Osteocyte (in vitro differentiated cells): ENCODE measurements around the gene EPYC. TPM values are rescaled to one million over a fixed set of nuclear protein-coding genes. Genes with fewer than 3 reads are reported as not detected.
A peak's percentile ranks its signal among the peaks of the same experiment; 100 is the strongest.

Experiments
- DNase-seq: peaks from one replicate; pipeline ENCODE4 v3.0.0; 2021; ENCODE audit warnings: mixed read lengths; ENCODE audit not compliant: unreplicated experiment; ENCODE audit errors: extremely low spot score
- H3K27ac Mint-ChIP-seq: one replicate; pipeline ENCODE4 v1.8.0; 2021; ENCODE audit warnings: mild to moderate bottlenecking, mixed read lengths; ENCODE audit not compliant: unreplicated experiment
- H3K27me3 Mint-ChIP-seq: one replicate; pipeline ENCODE4 v1.8.0; 2021; ENCODE audit warnings: mixed read lengths; ENCODE audit not compliant: unreplicated experiment
- H3K36me3 Mint-ChIP-seq: one replicate; pipeline ENCODE4 v1.8.0; 2021; ENCODE audit warnings: mixed read lengths; ENCODE audit not compliant: unreplicated experiment
- H3K4me1 Mint-ChIP-seq: one replicate; pipeline ENCODE4 v1.8.0; 2021; ENCODE audit warnings: mixed read lengths; ENCODE audit not compliant: unreplicated experiment
- H3K4me3 Mint-ChIP-seq: one replicate; pipeline ENCODE4 v1.8.0; 2021; ENCODE audit warnings: mild to moderate bottlenecking, moderate library complexity, mixed read lengths; ENCODE audit not compliant: unreplicated experiment
- H3K9me3 Mint-ChIP-seq: one replicate; pipeline ENCODE4 v1.8.0; 2021; ENCODE audit warnings: mixed read lengths; ENCODE audit not compliant: unreplicated experiment
- total RNA-seq: library from RNA; stranded (reverse); gene quantifications from 2 replicates; pipeline ENCODE4 v1.2.1, GENCODE V29; 2021
- TF ChIP-seq, protein P1 (sequence below): fragments of 200-600 bp; sonication (generic); IDR thresholded peaks from 2 replicates; pipeline ENCODE4 v1.5.0; 2021; ENCODE audit warnings: antibody characterized with exemption, mild to moderate bottlenecking, moderate library complexity

Gene EPYC
- total RNA-seq, 1 donor from 2014 or later = not detected

- Mint-ChIP-seq H3K4me1 (peaks cover 23% of the 10 kb centered on the region), H3K27me3 (no peaks in the 10 kb centered on the region), H3K27ac (no peak overlapping the region), H3K36me3 (no peaks in the 10 kb centered on the region), H3K9me3 (peaks cover 11% of the 10 kb centered on the region), H3K4me3 (no peak overlapping the region)
- TF ChIP-seq, protein P1, sequence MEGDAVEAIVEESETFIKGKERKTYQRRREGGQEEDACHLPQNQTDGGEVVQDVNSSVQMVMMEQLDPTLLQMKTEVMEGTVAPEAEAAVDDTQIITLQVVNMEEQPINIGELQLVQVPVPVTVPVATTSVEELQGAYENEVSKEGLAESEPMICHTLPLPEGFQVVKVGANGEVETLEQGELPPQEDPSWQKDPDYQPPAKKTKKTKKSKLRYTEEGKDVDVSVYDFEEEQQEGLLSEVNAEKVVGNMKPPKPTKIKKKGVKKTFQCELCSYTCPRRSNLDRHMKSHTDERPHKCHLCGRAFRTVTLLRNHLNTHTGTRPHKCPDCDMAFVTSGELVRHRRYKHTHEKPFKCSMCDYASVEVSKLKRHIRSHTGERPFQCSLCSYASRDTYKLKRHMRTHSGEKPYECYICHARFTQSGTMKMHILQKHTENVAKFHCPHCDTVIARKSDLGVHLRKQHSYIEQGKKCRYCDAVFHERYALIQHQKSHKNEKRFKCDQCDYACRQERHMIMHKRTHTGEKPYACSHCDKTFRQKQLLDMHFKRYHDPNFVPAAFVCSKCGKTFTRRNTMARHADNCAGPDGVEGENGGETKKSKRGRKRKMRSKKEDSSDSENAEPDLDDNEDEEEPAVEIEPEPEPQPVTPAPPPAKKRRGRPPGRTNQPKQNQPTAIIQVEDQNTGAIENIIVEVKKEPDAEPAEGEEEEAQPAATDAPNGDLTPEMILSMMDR = no peak
- no peak for DNase-seq
Observed at GRCh38 chr12:90984114-90984513, 20.7 kb downstream of the EPYC start.

- no peaks in the 10 kb centered on the region for H3K36me3 Mint-ChIP-seq
- peaks cover 31% of the 10 kb centered on the region for H3K4me1 Mint-ChIP-seq
- no peaks in the 10 kb centered on the region for H3K27me3 Mint-ChIP-seq
- H3K4me3 Mint-ChIP-seq = no peak overlapping the region
- TF ChIP-seq, protein P1 = no peak
- H3K27ac Mint-ChIP-seq = no peak overlapping the region
- DNase-seq = no peak
- H3K9me3 Mint-ChIP-seq = peaks cover 9% of the 10 kb centered on the region
Observed at GRCh38 chr12:90982170-90982569, 22.6 kb downstream of the EPYC start.

- H3K9me3 Mint-ChIP-seq = peaks cover 6% of the 10 kb centered on the region
- peaks cover 36% of the 10 kb centered on the region for H3K4me1 Mint-ChIP-seq
- no peak for DNase-seq
- no peaks in the 10 kb centered on the region for H3K36me3 Mint-ChIP-seq
- no peak overlapping the region for H3K4me3 Mint-ChIP-seq
- H3K27me3 Mint-ChIP-seq = no peaks in the 10 kb centered on the region
- TF ChIP-seq, protein P1 = no peak
- H3K27ac Mint-ChIP-seq = peak overlapping the region; percentile 78
Observed at GRCh38 chr12:90979951-90980350, 24.8 kb downstream of the EPYC start.

GRCh38 chr12:90979019-90979418, 25.8 kb downstream of the EPYC start:
- TF ChIP-seq, protein P1 = no peak
- H3K27ac Mint-ChIP-seq = peak overlapping the region; percentile 55
- H3K9me3 Mint-ChIP-seq = peaks cover 6% of the 10 kb centered on the region
- peaks cover 43% of the 10 kb centered on the region for H3K4me1 Mint-ChIP-seq
- no peaks in the 10 kb centered on the region for H3K27me3 Mint-ChIP-seq
- H3K4me3 Mint-ChIP-seq = no peak overlapping the region
- no peaks in the 10 kb centered on the region for H3K36me3 Mint-ChIP-seq
- DNase-seq = no peak

DNA sequence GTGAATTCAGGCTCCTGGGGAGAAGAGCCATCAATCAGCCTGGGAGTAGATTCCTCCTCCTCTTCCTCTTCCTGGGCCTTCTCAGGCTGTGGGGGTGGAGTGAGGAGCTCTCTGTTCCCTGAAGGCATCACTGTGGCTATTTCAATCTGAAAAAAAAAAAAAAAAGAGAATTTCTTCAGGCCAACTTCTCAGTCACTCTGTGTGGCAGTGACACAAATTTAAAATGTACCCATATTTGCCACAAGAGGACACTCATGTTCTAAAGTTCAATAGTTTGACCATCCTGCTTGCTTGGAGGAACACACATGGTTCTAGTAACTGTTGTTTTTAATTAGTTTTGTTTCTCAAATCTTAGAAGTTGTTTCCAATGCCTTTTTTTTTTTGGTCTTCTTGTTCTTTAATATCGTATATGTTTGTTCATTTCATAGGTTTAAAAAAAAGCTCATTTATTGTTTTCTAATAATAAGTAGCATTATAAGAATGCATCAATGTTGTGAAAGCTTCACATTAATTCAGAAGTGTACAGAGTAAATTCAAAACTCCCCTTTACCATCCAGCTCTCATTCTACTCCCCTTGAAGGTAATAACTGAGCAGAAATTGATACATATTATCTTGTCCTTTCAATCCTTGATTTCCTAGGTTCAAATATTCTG, 26.5 kb downstream of the EPYC start:
- H3K36me3 Mint-ChIP-seq = no peaks in the 10 kb centered on the region
- H3K4me1 Mint-ChIP-seq = peaks cover 49% of the 10 kb centered on the region
- DNase-seq = no peak
- H3K27me3 Mint-ChIP-seq = no peaks in the 10 kb centered on the region
- peak overlapping the region; percentile 58 for H3K27ac Mint-ChIP-seq
- TF ChIP-seq, protein P1 = peak; percentile 80
- no peak overlapping the region for H3K4me3 Mint-ChIP-seq
- H3K9me3 Mint-ChIP-seq = peaks cover 6% of the 10 kb centered on the region
